GM19452 (cell line): ENCODE results near the gene MEGF11.
A peak's percentile ranks its signal among the peaks of the same experiment; 100 is the strongest.
"Not testable (repeated sequence)": the region's sequence is repeated elsewhere in the genome, so short reads cannot be mapped to it uniquely, and the experiment has no call there.

Experiments used
- ATAC-seq: cut with Tn5 transposase; IDR thresholded peaks from one replicate; pipeline ENCODE4 v1.9.1; 2021; ENCODE audit not compliant: unreplicated experiment

Gene MEGF11

DNA sequence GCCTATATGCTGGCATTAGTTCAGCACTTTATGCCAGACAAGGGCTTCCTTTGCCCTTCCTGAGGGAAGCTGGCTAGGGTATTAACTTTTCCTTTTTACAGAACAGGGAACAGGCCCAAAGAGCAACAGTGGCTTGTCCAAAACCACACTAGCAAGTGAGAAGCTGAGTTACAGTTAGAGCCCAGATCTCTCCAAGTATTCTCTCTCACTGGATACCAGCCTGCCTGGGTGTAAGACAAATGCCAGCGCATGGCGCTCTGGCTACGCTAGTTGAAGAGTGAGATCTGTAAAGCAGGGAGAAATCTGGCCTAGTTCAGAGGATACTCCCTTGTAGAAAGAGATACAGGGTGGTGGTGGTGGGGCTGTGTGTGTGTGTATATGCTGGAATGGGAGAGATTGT lies 345.9 kb downstream of the MEGF11 start:
- no peak for ATAC-seq

GRCh38 chr15:65906396-65906795 lies 347.2 kb downstream of the MEGF11 start:
- no peak for ATAC-seq

- ATAC-seq: no peak
These were observed 349.2 kb downstream of the MEGF11 start for GRCh38 chr15:65904301-65904700.

- ATAC-seq: no peak
These were observed 350.1 kb downstream of the MEGF11 start for GRCh38 chr15:65903296-65904073.

- peak; percentile 74 for ATAC-seq
These were observed 351.2 kb downstream of the MEGF11 start for GRCh38 chr15:65902373-65902772.

DNA sequence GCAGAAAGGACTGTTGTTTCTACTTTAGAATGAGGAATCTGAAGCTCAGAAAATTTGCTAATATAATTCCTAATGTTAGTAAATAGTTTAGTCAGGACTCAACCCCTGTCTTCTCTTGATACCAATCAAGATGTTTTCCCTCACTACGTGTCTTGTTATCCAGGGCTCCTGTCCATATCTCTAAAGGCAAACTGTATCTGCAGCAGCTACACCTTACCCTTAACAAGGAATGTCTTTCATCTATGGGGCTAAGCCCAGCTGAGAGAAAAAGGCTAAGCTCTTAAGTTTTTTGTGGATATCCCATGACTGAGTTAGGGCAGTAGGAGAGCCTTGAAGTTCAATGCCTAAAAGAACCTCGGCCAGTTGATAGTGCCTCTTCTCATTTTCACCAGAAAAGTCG lies 351.7 kb downstream of the MEGF11 start:
- ATAC-seq: no peak

DNA sequence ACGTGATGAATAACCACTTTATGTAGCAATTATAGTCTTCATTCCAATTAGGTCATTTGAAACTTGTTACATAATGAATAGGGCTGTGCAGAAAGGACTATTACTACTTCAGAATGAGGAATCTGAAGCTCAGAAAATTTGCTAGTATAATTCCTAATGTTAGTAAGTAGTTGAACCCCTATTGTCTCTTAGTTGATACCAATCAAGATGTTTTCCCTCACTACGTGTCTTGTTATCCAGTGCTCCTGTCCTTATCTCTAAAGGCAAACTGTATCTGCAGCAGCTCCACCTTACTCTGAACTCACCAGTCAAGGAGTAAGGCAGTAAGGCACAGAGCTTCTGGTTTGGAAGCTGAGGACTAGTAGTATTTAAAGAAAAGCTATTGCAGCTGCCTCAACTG lies 352.2 kb downstream of the MEGF11 start:
- no peak for ATAC-seq

GRCh38 chr15:65900488-65900887 lies 353.1 kb downstream of the MEGF11 start:
- ATAC-seq: no peak

- ATAC-seq: no peak
These were observed 357.3 kb downstream of the MEGF11 start for GRCh38 chr15:65896236-65896635.

DNA sequence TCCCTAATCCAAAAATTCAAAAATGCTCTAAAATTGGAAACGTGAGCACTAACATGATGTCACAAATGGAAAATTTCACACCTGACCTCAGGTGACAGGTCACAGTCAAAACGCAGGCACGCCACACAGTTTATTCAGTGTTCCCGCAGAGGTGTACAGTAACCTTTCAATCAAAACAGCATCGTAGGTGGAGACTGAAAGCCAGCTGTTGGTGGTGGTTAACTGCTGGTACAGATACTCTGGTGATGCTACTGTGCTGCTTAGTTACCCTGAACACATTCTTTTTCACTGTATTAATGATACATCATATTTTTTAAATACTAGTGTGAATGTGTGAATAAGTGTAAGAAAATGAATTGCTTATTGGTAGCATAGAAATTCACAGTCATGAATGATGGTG lies 360.5 kb downstream of the MEGF11 start:
- ATAC-seq: no peak

DNA sequence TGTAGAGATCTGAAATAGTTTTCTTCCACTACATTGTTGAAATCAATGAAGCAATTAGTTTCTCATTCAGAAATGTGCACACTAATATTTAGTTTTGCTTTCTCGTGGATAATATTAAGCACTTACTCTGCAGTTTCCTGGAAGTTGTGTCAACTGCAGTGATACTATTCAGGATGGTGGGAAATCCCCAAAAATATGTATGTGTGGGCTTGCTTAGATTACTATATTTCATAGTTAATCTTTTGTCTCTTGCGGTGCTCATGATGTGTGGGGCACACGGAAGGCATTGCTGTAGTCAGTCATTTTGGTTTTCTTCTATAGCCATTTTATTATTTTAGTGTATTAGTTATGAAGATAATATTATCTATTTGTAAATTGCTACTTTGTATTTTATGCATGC lies 364.6 kb downstream of the MEGF11 start:
- ATAC-seq: no peak

DNA sequence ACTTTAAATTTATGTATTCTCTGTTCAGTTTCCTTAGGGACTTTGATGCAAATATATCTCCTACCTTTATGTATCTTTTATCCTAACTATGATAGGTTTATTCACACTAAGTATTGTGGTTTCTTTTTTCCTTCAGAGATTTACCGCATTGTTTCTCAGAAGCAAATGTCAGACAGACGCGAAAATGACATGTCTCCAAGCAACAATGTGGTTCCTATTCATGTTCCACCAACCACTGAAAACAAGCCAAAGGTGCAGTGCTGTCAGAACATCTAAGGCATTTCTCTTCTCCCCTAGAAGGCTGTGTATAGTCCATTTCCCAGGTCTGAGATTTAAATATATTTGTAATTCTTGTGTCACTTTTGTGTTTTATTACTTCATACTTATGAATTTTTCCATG lies 366.0 kb downstream of the MEGF11 start:
- ATAC-seq: no peak

- no peak for ATAC-seq
These were observed 367.8 kb downstream of the MEGF11 start for GRCh38 chr15:65885668-65886218.

- no peak for ATAC-seq
These were observed 369.0 kb downstream of the MEGF11 start for GRCh38 chr15:65884511-65884910.

DNA sequence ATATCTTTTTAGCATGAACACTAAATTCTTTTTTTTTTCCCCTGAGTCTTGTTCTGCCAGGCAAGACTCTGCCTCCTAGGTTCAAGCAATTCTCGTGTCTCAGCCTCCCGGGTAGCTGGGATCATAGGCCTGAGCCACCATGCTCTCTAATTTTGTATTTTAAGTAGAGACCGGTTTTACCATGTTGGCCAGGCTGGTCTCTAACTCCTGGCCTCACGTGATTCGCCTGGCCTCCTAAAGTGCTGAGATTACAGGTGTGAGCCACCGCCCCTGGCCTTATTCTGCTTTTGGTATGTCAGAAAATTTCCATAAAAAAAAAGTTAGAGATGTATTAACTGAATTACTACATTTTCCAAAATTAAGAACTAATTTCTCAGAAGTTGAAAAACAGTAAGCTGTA lies 370.0 kb downstream of the MEGF11 start:
- no peak for ATAC-seq

DNA sequence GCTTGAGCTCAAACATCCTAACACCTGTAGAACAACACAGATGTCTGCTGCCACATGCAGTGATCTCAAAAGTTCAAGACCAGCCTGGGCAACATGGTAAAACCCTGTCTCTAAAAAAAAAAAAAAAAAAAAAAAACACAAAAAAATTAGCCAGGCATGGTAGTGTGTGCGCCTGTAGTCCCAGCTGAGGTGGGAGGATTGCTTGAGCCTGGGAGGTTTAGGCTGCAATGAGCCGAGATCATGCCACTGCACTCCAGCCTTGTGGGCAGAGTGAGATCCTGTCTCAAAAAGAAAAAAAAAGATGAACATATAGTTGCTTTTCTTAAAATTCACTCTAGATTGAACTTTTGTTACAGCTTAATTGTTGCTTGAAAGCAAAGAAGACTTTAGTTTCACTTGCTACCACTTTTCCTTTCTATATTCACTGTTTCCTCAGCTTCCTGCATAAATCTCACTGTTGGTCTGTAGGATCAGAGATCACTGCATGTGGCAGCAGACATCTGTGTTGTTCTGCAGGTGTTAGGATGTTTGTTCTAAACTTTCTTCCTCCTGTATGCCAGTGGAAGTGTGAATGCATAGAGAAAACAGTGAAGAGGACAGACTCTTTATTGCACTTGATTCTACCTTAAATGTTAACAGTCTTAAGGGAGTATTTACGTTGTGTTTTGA lies 371.6 kb downstream of the MEGF11 start:
- ATAC-seq: no peak

DNA sequence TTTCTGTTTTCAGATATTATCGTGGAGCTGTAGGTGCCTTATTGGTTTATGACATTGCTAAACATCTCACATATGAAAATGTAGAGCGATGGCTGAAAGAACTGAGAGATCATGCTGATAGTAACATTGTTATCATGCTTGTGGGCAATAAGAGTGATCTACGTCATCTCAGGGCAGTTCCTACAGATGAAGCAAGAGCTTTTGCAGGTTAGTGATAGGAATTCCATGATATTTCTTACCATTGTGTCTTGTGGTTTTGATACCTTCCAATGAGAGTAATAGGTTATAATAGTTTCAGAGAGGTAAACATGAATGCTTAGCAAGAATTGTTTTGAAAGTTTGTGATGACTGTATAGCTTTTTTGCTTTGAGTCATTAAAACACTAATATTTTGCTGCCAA lies 375.8 kb downstream of the MEGF11 start:
- ATAC-seq: no peak

DNA sequence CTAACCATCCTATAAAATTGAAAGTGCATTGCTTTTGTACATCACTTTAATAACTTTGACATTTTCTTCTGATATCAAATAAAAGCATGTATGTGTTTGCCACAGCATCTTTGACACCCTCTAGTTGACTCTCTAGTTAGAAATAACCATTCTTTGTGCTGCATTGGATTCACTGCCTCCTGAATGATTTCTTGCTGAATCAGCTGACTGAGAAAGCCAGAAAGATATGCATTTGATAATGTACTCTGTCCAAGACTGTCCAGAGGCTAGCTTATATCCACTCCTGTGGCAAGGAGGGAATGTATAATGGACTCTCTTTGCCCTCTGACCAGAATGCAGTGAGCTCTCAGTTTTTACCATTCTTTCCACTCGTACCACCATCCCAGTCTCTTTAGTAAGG lies 378.1 kb downstream of the MEGF11 start:
- ATAC-seq: no peak

DNA sequence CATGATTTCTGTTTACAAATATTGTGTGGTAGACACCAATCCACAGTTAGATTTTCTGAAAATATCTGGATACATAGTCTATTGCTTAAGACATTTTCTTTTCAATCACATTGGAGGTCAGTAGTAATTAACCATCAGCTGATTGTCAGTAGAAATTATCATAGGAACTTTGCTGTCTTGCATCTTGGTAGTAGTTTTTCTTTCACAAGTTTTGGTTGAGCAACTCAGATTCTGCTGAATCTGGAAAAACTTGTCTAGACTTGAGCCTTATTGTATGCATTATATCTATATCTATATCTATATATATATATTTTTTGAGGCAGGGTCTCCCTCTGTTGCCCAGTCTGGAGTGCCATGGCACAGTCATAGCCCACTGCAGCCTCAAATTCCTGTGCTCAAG lies 380.3 kb downstream of the MEGF11 start:
- ATAC-seq: no peak

DNA sequence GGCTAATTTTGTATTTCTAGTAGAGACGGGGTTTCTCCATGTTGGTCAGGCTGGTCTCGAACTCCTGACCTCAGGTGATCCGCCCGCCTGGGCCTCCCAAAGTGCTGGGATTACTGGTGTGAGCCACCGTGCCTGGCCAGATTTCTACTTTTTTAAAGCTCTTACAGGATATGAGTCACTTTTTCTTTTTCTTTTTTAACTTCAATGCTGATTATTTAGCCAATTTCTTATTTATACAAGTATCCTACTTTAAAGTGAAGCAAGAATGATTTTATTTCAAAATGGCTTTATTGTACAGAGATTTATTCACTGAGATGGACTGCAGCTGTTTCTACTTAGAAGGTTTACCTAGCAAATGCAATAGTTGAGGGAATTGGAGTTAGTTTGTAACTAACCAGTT lies 381.0 kb downstream of the MEGF11 start:
- not testable (repeated sequence) for ATAC-seq

DNA sequence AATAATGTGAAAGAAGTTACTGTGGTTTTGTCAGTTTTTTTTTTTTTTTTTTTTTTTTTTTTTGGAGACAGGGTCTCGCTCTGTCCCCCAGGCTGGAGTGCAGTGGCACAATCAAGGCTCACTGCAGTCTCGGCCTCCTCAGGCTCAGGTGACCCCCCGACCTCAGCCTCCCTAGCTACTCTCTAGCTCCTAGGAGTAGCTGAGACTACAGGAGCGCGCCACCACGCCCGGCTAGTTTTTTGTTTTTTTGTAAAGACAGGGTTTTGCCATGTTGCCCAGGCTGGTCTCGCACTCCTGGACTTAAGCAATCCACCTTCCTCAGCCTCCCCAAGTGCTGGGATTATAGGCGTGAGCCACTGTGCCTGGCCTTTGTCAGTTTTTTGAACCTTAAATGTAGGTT lies 381.7 kb downstream of the MEGF11 start:
- ATAC-seq: not testable (repeated sequence)

DNA sequence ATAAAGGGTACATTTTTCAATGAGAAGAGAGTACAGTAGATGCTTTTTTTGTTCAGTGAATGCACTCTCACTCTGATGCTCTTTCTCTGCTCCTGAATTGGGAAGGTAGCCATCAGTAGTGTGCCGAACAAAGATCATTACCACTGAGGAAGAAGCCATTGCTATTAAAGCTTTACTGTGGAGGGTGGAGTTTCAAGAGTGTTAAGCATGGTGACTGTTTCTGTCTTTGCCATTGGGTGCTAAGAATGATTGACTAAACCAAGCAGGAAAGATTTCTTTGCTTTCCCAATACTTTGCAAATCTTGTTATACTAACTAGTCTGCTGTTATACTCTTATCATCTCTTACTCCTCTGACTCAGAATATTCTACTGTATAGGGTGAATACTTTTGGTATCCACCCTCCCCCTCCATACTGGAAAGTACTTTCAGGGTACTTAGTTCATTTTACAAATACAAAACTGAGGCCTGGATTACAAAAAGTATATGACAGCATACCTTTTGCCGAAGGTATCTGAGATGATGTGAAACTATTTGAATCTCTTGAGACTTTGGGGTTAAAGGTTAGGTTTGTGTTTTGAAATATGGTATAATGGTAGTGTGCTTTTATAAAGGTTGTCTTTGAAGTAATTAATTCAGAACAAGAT lies 382.5 kb downstream of the MEGF11 start:
- ATAC-seq: no peak
